K562 (cell line): ENCODE data around the gene HSPB3. TPM values are rescaled to one million over a fixed set of nuclear protein-coding genes. Genes with fewer than 3 reads are reported as not detected.

Experiments used
- ATAC-seq: fragments of 200-7000 bp; cut with Tn5 transposase; 3 replicates; pipeline ENCODE4 v1.9.1; 2020; ENCODE audit warnings: moderate library complexity
- BruUV-seq: library from RNA; stranded (reverse); fragments of 400-500 nt; replicated peaks from 2 replicates; lab custom pipeline; 2021; lab: Mats Ljungman, UMichigan
- CTCF ChIA-PET: fragments of 300-600 bp; formaldehyde crosslinking; extraction: SDS; loops from one replicate; lab custom pipeline; 2021; ENCODE audit warnings: low intra/inter-chr PET ratio; lab: Yijun Ruan, JAX
- POLR2A ChIA-PET: fragments of 300-600, 350-650 bp; sonication (Branson Sonifier 250); formaldehyde crosslinking; extraction: SDS; loops from one replicate; lab custom pipeline; 2021; ENCODE audit warnings: antibody characterized with exemption, inconsistent platforms; lab: Yijun Ruan, JAX
- DNase-seq, 4 experiments: peaks; one replicate each; pipeline versions ENCODE4 v3.0.0 to v3.0.0-alpha.2; 2011 to 2018; ENCODE audit warnings: low spot score in 3 of 4, mixed read lengths in 3 of 4; ENCODE audit errors: extremely low read depth in 1 of 4
- FAIRE-seq: peaks from 2 replicates; lab custom pipeline; 2011; peaks lifted over from hg19 to GRCh38; lab: Jason Lieb, UNC
- H2AFZ ChIP-seq: 2 replicates; pipeline ENCODE4 v1.6.0; 2011; ENCODE audit warnings: low read depth, low read length, control low read depth, inconsistent platforms
- H3K27ac ChIP-seq: fragments of 200-600 bp; 3 replicates; pipeline ENCODE4 v1.8.0; 2011; ENCODE audit warnings: low read depth, mild to moderate bottlenecking, control low read depth, inconsistent platforms, low read length, moderate library complexity, mixed read lengths; ENCODE audit errors: extremely low read depth
- H3K27me3 ChIP-seq, 2 experiments: fragments of 300-600 bp in 1 of 2; 2 replicates in 1 of 2; 3 replicates in 1 of 2; pipeline versions ENCODE4 v1.6.0 to v1.8.0; 2011; ENCODE audit warnings: inconsistent platforms in 2 of 2, low read length in 2 of 2, mild to moderate bottlenecking in 1 of 2, mixed read lengths in 1 of 2, moderate library complexity in 1 of 2; ENCODE audit not compliant: control insufficient read depth in 2 of 2, insufficient read depth in 2 of 2
- H3K36me3 ChIP-seq: fragments of 300-600 bp; 3 replicates; pipeline ENCODE4 v1.8.0; 2011; ENCODE audit warnings: mild to moderate bottlenecking, low read length, inconsistent platforms; ENCODE audit not compliant: control insufficient read depth, insufficient read depth
- H3K4me1 ChIP-seq, 2 experiments: fragments of 200-600 bp in 1 of 2; replicated peaks in 1 of 2; 2 replicates in 1 of 2; 3 replicates in 1 of 2; pipeline versions ENCODE4 v1.5.1 to v1.8.0; 2011; ENCODE audit warnings: inconsistent platforms in 2 of 2, low read length in 2 of 2, mild to moderate bottlenecking in 1 of 2, mixed read lengths in 1 of 2, moderate library complexity in 1 of 2; ENCODE audit not compliant: control insufficient read depth in 2 of 2, insufficient read depth in 2 of 2
- H3K4me2 ChIP-seq: 2 replicates; pipeline ENCODE4 v1.6.1; 2011; ENCODE audit warnings: low read length, control low read depth, inconsistent platforms, mixed read lengths; ENCODE audit not compliant: insufficient read depth
- H3K4me3 ChIP-seq: fragments of 200-600 bp; sonication (generic), shearing (Covaris generic); 2 replicates; pipeline ENCODE4 v1.5.1; 2016; ENCODE audit warnings: control low read depth, inconsistent platforms
- H3K79me2 ChIP-seq: fragments of 200-600 bp; 3 replicates; pipeline ENCODE4 v1.8.0; 2011; ENCODE audit warnings: low read length, inconsistent platforms; ENCODE audit not compliant: control insufficient read depth, insufficient read depth
- H3K9ac ChIP-seq, 2 experiments: 2 replicates each; pipeline versions ENCODE4 v1.6.0 to v1.6.1; 2011; ENCODE audit warnings: low read depth in 2 of 2, low read length in 2 of 2, control low read depth in 1 of 2, inconsistent platforms in 1 of 2, mild to moderate bottlenecking in 1 of 2, mixed read lengths in 1 of 2; ENCODE audit not compliant: insufficient read depth in 1 of 2
- H3K9me1 ChIP-seq: one replicate; pipeline ENCODE4 v1.6.0; 2011; ENCODE audit warnings: inconsistent platforms, mild to moderate bottlenecking, low read length, moderate library complexity; ENCODE audit not compliant: control insufficient read depth, insufficient read depth
- H3K9me3 ChIP-seq: replicated peaks from 2 replicates; pipeline ENCODE4 v1.5.1; 2011; ENCODE audit warnings: low read depth, low read length, inconsistent platforms; ENCODE audit not compliant: control insufficient read depth, insufficient read depth
- H4K20me1 ChIP-seq: replicated peaks from 2 replicates; pipeline ENCODE4 v1.6.1; 2011; ENCODE audit warnings: low read length, inconsistent platforms, mixed read lengths; ENCODE audit not compliant: control insufficient read depth, insufficient read depth
- CBX2 ChIP-seq: fragments of 200-600 bp; sonication (generic); IDR thresholded peaks from one replicate; pipeline ENCODE4 v1.6.1; 2012; ENCODE audit warnings: mild to moderate bottlenecking, low read length, inconsistent platforms; ENCODE audit not compliant: insufficient read depth, poor library complexity, severe bottlenecking
- CREBBP ChIP-seq: IDR thresholded peaks from one replicate; pipeline ENCODE4 v1.6.1; 2012; ENCODE audit warnings: low read depth, mild to moderate bottlenecking, control low read depth, inconsistent platforms, low read length
- CREM ChIP-seq: IDR thresholded peaks from 2 replicates; pipeline ENCODE4 v1.6.1; 2014; ENCODE audit warnings: antibody characterized with exemption, low read depth
- CUX1 ChIP-seq: fragments of 200-800 bp; sonication (Bioruptor generic); IDR thresholded peaks from 2 replicates; pipeline ENCODE4 v1.6.1; 2016; ENCODE audit warnings: missing genetic modification characterization, missing compliant biosample characterization
- E2F8 ChIP-seq: fragments of 450-650 bp; IDR thresholded peaks from 2 replicates; pipeline ENCODE4 v1.7.1; 2018; ENCODE audit warnings: mild to moderate bottlenecking, low read depth; ENCODE audit not compliant: partially characterized antibody
- MEF2A ChIP-seq: IDR thresholded peaks from 2 replicates; pipeline ENCODE4 v1.6.1; 2011; ENCODE audit warnings: low read depth, mild to moderate bottlenecking, low read length, moderate library complexity; ENCODE audit not compliant: control insufficient read depth
- NCOA4 ChIP-seq: fragments of 450-650 bp; IDR thresholded peaks from 2 replicates; pipeline ENCODE4 v1.6.1; 2018; ENCODE audit warnings: mild to moderate bottlenecking; ENCODE audit not compliant: partially characterized antibody
- RHOXF2B ChIP-seq: fragments of 250-450 bp; sonication (Bioruptor Pico); conservative IDR thresholded peaks from 2 replicates; pipeline ENCODE4 v1.5.1; 2021
- TAF9B ChIP-seq: fragments of 450-650 bp; IDR thresholded peaks from 2 replicates; pipeline ENCODE4 v1.6.1; 2018; ENCODE audit warnings: mild to moderate bottlenecking; ENCODE audit not compliant: partially characterized antibody
- TCF7L2 ChIP-seq: fragments of 150-350 bp; IDR thresholded peaks from 2 replicates; pipeline ENCODE4 v1.6.1; 2016; ENCODE audit warnings: low read depth, mild to moderate bottlenecking, low read length, moderate library complexity
- TFAP4 ChIP-seq: sonication (generic); formaldehyde crosslinking; IDR thresholded peaks from 2 replicates; pipeline ENCODE4 v1.8.0; 2022; ENCODE audit warnings: missing genetic modification reagents, mild to moderate bottlenecking, moderate library complexity, borderline replicate concordance
- ZC3H4 ChIP-seq: sonication (generic); formaldehyde crosslinking; IDR thresholded peaks from 2 replicates; pipeline ENCODE4 v1.9.0; 2021; ENCODE audit warnings: missing genetic modification reagents, borderline replicate concordance
- ZNF41 ChIP-seq: fragments of 250-450 bp; sonication (Bioruptor Pico); conservative IDR thresholded peaks from 2 replicates; pipeline ENCODE4 v1.4.0; 2020; ENCODE audit warnings: mild to moderate bottlenecking
- ZNF583 ChIP-seq: fragments of 250-450 bp; sonication (Bioruptor Pico); IDR thresholded peaks from 2 replicates; pipeline ENCODE4 v1.4.0; 2020
- ZNF584 ChIP-seq: fragments of 200-800 bp; sonication (Bioruptor generic); IDR thresholded peaks from 2 replicates; pipeline ENCODE4 v1.6.1; 2016; ENCODE audit warnings: low read depth, mild to moderate bottlenecking, missing genetic modification characterization, missing compliant biosample characterization
- in situ Hi-C: fragments of 300-500 bp; cut with MboI; formaldehyde crosslinking; loops from 4 replicates; pipeline ENCODE4 v1.15.0; 2018; ENCODE audit warnings: inconsistent platforms, mixed read lengths
- intact Hi-C: fragments of 100-400 bp; cut with micrococcal nuclease; formaldehyde crosslinking; loops from 2 replicates; pipeline ENCODE4 v1.14.2; 2022
- polyA plus RNA-seq, 8 experiments: library from polyadenylated mRNA; depleted of rRNA in 4 of 8; stranded (reverse) in 5 of 8; unstranded in 3 of 8; fragments of >200 nt; fragmentation: Nextera tagmentation in 2 of 8; fragmentation: Illumina TruSeq in 1 of 8; extraction: Ambion mirVana in 2 of 8; extraction: Trizol in 1 of 8; gene quantifications; 2 replicates each; pipeline versions ENCODE4 v1.2.1 to v1.2.3, GENCODE V29; 2011 to 2014; ENCODE audit warnings: inconsistent platforms in 1 of 8, missing spikeins in 1 of 8
- total RNA-seq, 7 experiments: library from RNA; depleted of rRNA in 6 of 7; stranded (reverse); fragments of >200 nt in 6 of 7; fragmentation: Illumina TruSeq in 2 of 7; extraction: Trizol in 2 of 7; gene quantifications; 2 replicates each; pipeline versions ENCODE4 v1.2.1 to v1.2.3, GENCODE V29; 2011 to 2021; ENCODE audit warnings: low replicate concordance in 1 of 7

Gene HSPB3
- total and polyA plus RNA-seq, 9 of the 15 experiments (the other 6 are each of a cell fraction or from before 2014, with no cell fraction given) = 2.4 to 6.3 (median 3.4) TPM

- ATAC-seq = no peak
- Histone ChIP-seq H3K27me3 (no peaks in the 10 kb centered on the region), H2AFZ (no peak overlapping the region), H4K20me1 (no peaks in the 10 kb centered on the region), H3K79me2 (no peaks in the 10 kb centered on the region), H3K36me3 (no peaks in the 10 kb centered on the region), H3K9me3 (no peaks in the 10 kb centered on the region), H3K9ac (no peak overlapping the region), H3K4me2 (no peak overlapping the region), H3K4me3 (no peak overlapping the region), H3K27ac (no peak overlapping the region), H3K9me1 (no peaks in the 10 kb centered on the region), H3K4me1 (no peaks in the 10 kb centered on the region; a peak in 2 of 5 replicates)
- no peak for FAIRE-seq
- BruUV-seq = no TSS peak
- intact Hi-C loops = no loop called here
- in situ Hi-C loops = loop anchor here (10.0 to 25.0 kb wide), 2 partner anchors 225 to 1043 kb away; no protein-coding TSS in a partner anchor
- CTCF ChIA-PET = no interaction called here
- DNase-seq = no peak
- POLR2A ChIA-PET = interaction anchor here (1.3 kb wide), 1 partner anchor 165 kb away, joined by 3 read pairs; no protein-coding TSS in a partner anchor
- TF ChIP-seq E2F8 (no peak), ZNF41 (CRISPR knock-in tag) (no peak), TFAP4 (CRISPR knock-in tag) (peak; percentile 54; the same call in 1 of the 2 replicates), ZNF583 (no peak), TAF9B (peak; percentile 74), ZC3H4 (CRISPR knock-in tag) (no peak), CREM (no peak), TCF7L2 (no peak), CREBBP (no peak), MEF2A (no peak), CUX1 (CRISPR knock-in tag) (no peak), CBX2 (no peak), NCOA4 (no peak), ZNF584 (CRISPR knock-in tag) (no peak), RHOXF2B (CRISPR knock-in tag) (no peak)
Observed at GRCh38 chr5:54480296-54480695, 24.8 kb downstream of the HSPB3 start.
